IMR-90 (cell line): Measurements from ENCODE around the gene ZNF646.

ENCODE experiments used
- CEBPB ChIP-seq: IDR thresholded peaks from 2 replicates; pipeline ENCODE4 v1.6.1; 2012; ENCODE audit warnings: low read depth, low read length, improper control_type of control experiment
- RAD21 ChIP-seq: IDR thresholded peaks from 2 replicates; pipeline ENCODE4 v1.6.1; 2012; ENCODE audit warnings: low read length, improper control_type of control experiment
- TF ChIP-seq, protein P1 (sequence below): conservative IDR thresholded peaks from 2 replicates; pipeline ENCODE4 v1.5.1; 2012; ENCODE audit warnings: mild to moderate bottlenecking, low read depth, low read length, improper control_type of control experiment

DNA sequence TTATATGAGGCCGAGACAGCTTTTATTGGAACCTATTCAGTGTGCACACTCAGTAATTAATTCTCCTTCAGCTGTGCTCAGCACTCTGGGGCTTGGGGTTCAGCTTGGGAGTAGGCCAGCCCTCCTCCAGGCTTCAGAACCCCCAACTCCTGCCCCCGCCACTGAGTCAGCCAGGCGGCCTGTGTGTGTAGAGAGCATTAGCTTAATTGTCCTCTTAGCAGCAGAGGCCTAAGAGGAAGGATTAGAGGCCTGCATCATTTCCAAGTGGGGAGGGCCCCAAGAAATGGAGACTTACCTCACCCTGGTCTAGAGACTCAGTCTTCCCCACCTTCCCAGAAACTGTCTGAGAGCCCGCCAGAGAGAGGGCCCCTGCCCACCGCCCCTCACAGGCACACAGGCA is 13.7 kb downstream of the ZNF646 start:
- TF ChIP-seq, protein P1, sequence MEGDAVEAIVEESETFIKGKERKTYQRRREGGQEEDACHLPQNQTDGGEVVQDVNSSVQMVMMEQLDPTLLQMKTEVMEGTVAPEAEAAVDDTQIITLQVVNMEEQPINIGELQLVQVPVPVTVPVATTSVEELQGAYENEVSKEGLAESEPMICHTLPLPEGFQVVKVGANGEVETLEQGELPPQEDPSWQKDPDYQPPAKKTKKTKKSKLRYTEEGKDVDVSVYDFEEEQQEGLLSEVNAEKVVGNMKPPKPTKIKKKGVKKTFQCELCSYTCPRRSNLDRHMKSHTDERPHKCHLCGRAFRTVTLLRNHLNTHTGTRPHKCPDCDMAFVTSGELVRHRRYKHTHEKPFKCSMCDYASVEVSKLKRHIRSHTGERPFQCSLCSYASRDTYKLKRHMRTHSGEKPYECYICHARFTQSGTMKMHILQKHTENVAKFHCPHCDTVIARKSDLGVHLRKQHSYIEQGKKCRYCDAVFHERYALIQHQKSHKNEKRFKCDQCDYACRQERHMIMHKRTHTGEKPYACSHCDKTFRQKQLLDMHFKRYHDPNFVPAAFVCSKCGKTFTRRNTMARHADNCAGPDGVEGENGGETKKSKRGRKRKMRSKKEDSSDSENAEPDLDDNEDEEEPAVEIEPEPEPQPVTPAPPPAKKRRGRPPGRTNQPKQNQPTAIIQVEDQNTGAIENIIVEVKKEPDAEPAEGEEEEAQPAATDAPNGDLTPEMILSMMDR: no peak
- TF ChIP-seq RAD21 (no peak), CEBPB (no peak)
